GM18909 (cell line): Measurements from ENCODE around the gene TCTN1.

Source experiments
- ATAC-seq: cut with Tn5 transposase; IDR thresholded peaks from one replicate; pipeline ENCODE4 v1.9.1; 2021; ENCODE audit warnings: mild to moderate bottlenecking; ENCODE audit not compliant: unreplicated experiment, poor library complexity

Gene TCTN1

GRCh38 chr12:110676171-110676570 is 62.2 kb downstream of the TCTN1 start:
- no peak for ATAC-seq

GRCh38 chr12:110677206-110677911 is 63.4 kb downstream of the TCTN1 start:
- ATAC-seq = peak; percentile 83

- ATAC-seq = no peak
Observed at GRCh38 chr12:110677982-110678381, 64.1 kb downstream of the TCTN1 start.

GRCh38 chr12:110679201-110679600 is 65.3 kb downstream of the TCTN1 start:
- ATAC-seq = no peak

- no peak for ATAC-seq
Observed at GRCh38 chr12:110680032-110680431, 66.1 kb downstream of the TCTN1 start.

GRCh38 chr12:110683888-110684287 is 70.0 kb downstream of the TCTN1 start:
- ATAC-seq = no peak

- ATAC-seq = no peak
Observed at GRCh38 chr12:110684312-110684836, 70.4 kb downstream of the TCTN1 start.

- ATAC-seq = no peak
Observed at GRCh38 chr12:110686294-110686903, 72.5 kb downstream of the TCTN1 start.

GRCh38 chr12:110687396-110688169 is 73.7 kb downstream of the TCTN1 start:
- no peak for ATAC-seq

- ATAC-seq = peak; percentile 7
Observed at GRCh38 chr12:110688446-110689280, 74.7 kb downstream of the TCTN1 start, which contains the start of gene HVCN1. HVCN1 (minus strand) TSS chr12:110689115; CDS start chr12:110683245, 5,870 bp downstream.

- ATAC-seq = peak; percentile 63
Observed at GRCh38 chr12:110689281-110690126, 75.6 kb downstream of the TCTN1 start.

- no peak for ATAC-seq
Observed at GRCh38 chr12:110690127-110690430, 76.2 kb downstream of the TCTN1 start.

GRCh38 chr12:110693731-110694130 is 79.8 kb downstream of the TCTN1 start:
- no peak for ATAC-seq

- ATAC-seq = no peak
Observed at GRCh38 chr12:110694330-110694901, 80.5 kb downstream of the TCTN1 start.

- ATAC-seq = no peak
Observed at GRCh38 chr12:110696283-110696682, 82.4 kb downstream of the TCTN1 start.

GRCh38 chr12:110697236-110697635 is 83.3 kb downstream of the TCTN1 start:
- no peak for ATAC-seq

GRCh38 chr12:110698171-110698902 is 84.4 kb downstream of the TCTN1 start:
- peak; percentile 81 for ATAC-seq
